ENCODE results near the gene CD1C. TPM values are rescaled to one million over a fixed set of nuclear protein-coding genes. Genes with fewer than 3 reads are reported as not detected.
"Not testable (repeated sequence)": the region's sequence is repeated elsewhere in the genome, so short reads cannot be mapped to it uniquely, and the experiment has no call there.

Gene CD1C
- total RNA-seq, 2 donors from 2014 or later = 0.23 to 0.46 TPM

GRCh38 chr1:158295791-158296190 is 6.1 kb downstream of the CD1C start:
- Mint-ChIP-seq H3K36me3 (peaks cover 5 to 8% of the 10 kb centered on the region in 2 donors), H3K27ac (no peak overlapping the region), H3K9me3 (peaks cover 5 to 15% of the 10 kb centered on the region in 2 donors)
- no peak for ATAC-seq
- DNase-seq (ENCODE audit: low spot score in 2 of 2) = no peak

DNA sequence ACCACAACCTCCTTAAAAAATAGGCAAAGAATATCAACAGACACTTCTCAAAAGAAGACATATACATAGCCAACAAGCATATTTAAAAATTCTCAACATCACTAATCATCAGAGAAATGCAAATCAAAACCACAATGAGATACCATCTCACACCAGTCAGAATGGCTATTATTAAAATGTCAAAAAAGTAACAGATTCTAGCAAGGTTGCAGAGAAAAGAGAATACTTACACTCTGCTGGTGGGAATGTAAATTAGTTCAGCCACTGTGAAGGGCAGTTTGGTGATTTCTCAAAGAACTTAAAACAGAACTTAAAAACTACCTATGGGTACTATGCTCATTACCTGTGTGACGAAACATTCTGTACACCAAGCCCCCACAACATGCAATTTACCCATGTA is 20.9 kb downstream of the CD1C start:
- H3K27ac Mint-ChIP-seq = no peak overlapping the region
- H3K9me3 Mint-ChIP-seq = peaks cover 16 to 18% of the 10 kb centered on the region in 2 donors
- H3K36me3 Mint-ChIP-seq = peaks cover 0 to 5% of the 10 kb centered on the region in 2 donors
- DNase-seq (ENCODE audit: low spot score in 2 of 2) = no peak
- no peak for ATAC-seq

DNA sequence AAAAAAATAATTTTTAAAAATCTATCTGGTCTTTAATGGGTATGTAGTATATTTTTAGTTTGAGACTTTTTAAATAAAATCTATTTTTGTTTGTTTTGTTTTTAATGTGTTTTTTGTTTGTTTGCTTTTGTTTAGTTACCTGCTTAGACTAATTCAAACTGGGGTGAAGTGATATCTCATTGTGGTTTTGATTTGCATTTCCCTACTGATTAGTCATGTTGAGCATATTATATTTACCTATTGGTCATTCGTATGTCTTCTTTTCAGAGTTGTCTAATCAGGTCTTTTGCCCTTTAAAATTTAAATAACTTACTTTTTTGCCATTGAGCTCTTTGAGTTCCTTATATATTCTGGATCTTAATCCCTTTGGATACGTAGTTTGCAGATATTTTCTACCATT is 21.3 kb downstream of the CD1C start:
- DNase-seq (ENCODE audit: low spot score in 2 of 2) (no peak), ATAC-seq (no peak)
- H3K27ac Mint-ChIP-seq = no peak overlapping the region
- peaks cover 0 to 5% of the 10 kb centered on the region in 2 donors for H3K36me3 Mint-ChIP-seq
- H3K9me3 Mint-ChIP-seq = peaks cover 16 to 17% of the 10 kb centered on the region in 2 donors

DNA sequence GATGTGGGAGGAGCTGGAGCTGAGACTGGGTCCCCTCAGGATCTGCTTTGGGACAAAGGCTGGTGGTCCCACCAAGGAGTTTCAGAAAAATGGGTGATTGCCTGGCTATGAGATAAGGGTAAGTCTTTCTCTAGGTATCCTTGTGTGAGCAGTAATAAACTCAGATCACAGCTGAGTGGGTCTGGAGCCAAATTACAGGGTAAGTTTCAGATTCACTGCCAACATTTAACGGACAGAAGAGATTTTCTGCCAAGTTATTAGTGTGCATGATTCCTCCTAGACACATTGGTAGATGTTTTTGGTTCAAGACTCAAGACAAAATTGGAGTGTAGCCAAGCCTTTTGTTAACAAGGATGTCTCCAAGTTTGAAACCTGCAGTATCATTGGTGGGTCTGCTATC is 34.1 kb downstream of the CD1C start:
- Mint-ChIP-seq H3K27ac (no peak overlapping the region), H3K36me3 (peaks cover 0 to 10% of the 10 kb centered on the region in 2 donors), H3K9me3 (peaks cover 6 to 14% of the 10 kb centered on the region in 2 donors)
- DNase-seq (ENCODE audit: low spot score in 2 of 2) = no peak
- ATAC-seq = no peak

DNA sequence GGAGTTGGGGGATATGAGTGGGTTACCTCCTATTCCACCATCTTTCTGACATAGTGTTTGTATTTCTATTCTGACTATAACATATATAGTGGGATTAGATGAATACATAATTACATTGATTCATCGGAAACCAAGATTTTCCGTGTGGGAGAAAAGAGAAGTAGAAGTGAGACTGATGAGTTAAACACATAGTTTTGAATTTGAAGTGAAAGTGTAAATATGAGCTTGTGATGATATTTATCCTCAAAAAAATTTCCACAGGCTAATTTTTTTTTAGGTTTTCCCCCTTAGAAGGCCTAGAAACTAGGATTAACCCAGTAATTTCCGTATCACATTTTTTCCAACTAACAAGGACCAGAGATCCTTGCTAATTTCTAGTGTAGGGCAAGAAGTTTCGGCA is 34.7 kb downstream of the CD1C start:
- H3K36me3 Mint-ChIP-seq = peaks cover 0 to 10% of the 10 kb centered on the region in 2 donors

GRCh38 chr1:158327481-158327880 is 37.8 kb downstream of the CD1C start:
- Mint-ChIP-seq H3K36me3 (peaks cover 0 to 10% of the 10 kb centered on the region in 2 donors), H3K27ac (no peak overlapping the region), H3K9me3 (peaks cover 6 to 10% of the 10 kb centered on the region in 2 donors)
- ATAC-seq = no peak
- no peak for DNase-seq (ENCODE audit: low spot score in 2 of 2)

More for the DNA sequence above, 34.7 kb downstream of the CD1C start:
- ATAC-seq (no peak), DNase-seq (ENCODE audit: low spot score in 2 of 2) (no peak)
- no peak overlapping the region for H3K27ac Mint-ChIP-seq
- peaks cover 6 to 11% of the 10 kb centered on the region in 2 donors for H3K9me3 Mint-ChIP-seq

GRCh38 chr1:158328426-158328825 is 38.7 kb downstream of the CD1C start:
- Mint-ChIP-seq H3K36me3 (peaks cover 0 to 2% of the 10 kb centered on the region in 2 donors), H3K27ac (no peak overlapping the region), H3K9me3 (peaks cover 0 to 1% of the 10 kb centered on the region in 2 donors)
- ATAC-seq = no peak
- DNase-seq (ENCODE audit: low spot score in 2 of 2) = no peak

DNA sequence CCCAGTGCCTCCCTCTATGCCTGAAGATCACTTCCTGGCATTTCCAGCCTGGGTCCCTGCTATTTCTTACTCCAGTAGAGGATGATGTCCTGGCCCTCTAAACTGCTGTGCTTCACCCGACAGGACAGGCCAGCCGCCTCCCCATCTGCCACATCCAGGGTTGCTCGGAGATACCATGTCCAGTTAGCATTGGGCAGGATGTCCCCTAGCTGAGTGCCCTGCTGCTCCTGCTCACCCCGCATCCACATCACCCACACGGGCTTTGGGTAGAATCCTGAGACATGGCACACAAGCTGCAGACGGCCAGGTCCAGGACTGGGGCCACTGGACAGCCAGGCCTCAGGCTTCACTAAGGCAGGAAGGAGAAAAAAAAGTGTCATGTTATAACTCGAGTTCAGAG is 39.6 kb downstream of the CD1C start:
- ATAC-seq = no peak
- H3K27ac Mint-ChIP-seq = no peak overlapping the region
- no peaks in the 10 kb centered on the region for H3K36me3 Mint-ChIP-seq
- no peaks in the 10 kb centered on the region for H3K9me3 Mint-ChIP-seq
- no peak for DNase-seq (ENCODE audit: low spot score in 2 of 2)

DNA sequence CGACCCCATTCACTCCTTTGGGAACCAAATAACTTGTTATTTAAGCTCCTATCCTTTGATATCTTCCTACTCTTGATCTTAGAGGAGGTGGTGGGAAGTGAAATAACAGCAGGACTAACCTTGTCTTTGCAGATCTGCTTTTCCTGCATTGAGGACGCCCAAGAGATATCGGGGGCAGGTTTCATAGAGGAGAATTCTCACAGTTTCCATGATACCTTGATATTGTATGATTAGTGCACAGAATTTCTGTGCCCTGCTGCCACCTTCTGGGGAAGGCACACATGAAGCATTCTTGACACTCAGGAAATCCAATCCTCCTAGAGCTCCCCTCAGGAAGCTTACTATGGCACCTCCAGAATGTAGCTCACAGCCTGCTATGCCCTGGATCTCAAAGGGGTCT is 40.0 kb downstream of the CD1C start:
- DNase-seq (ENCODE audit: low spot score in 2 of 2) (no peak), ATAC-seq (no peak)
- no peaks in the 10 kb centered on the region for H3K9me3 Mint-ChIP-seq
- H3K36me3 Mint-ChIP-seq = no peaks in the 10 kb centered on the region
- H3K27ac Mint-ChIP-seq = no peak overlapping the region

- H3K27ac Mint-ChIP-seq = no peak overlapping the region
- H3K9me3 Mint-ChIP-seq = no peaks in the 10 kb centered on the region
- DNase-seq (ENCODE audit: low spot score in 2 of 2) = no peak
- H3K36me3 Mint-ChIP-seq = no peaks in the 10 kb centered on the region
- no peak for ATAC-seq
Measured at GRCh38 chr1:158330391-158331105, 40.8 kb downstream of the CD1C start.

DNA sequence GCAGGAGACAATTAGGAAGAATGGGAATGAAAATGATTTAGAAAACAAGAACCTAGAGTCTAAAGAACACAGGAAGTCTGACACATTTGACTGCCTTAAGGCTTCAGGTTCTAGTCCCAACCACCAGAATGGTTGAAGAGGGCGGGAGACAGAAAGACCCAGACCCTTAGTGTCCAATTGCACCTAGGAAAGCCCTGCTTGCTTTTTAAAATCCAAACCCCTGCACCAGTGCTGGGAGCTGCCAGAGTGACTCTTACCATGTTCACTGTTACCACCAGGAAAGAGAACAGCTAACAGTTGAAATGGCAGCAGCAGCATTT is 41.3 kb downstream of the CD1C start:
- ATAC-seq (no peak), DNase-seq (ENCODE audit: low spot score in 2 of 2) (no peak)
- H3K36me3 Mint-ChIP-seq = no peaks in the 10 kb centered on the region
- no peaks in the 10 kb centered on the region for H3K9me3 Mint-ChIP-seq
- H3K27ac Mint-ChIP-seq = no peak overlapping the region

DNA sequence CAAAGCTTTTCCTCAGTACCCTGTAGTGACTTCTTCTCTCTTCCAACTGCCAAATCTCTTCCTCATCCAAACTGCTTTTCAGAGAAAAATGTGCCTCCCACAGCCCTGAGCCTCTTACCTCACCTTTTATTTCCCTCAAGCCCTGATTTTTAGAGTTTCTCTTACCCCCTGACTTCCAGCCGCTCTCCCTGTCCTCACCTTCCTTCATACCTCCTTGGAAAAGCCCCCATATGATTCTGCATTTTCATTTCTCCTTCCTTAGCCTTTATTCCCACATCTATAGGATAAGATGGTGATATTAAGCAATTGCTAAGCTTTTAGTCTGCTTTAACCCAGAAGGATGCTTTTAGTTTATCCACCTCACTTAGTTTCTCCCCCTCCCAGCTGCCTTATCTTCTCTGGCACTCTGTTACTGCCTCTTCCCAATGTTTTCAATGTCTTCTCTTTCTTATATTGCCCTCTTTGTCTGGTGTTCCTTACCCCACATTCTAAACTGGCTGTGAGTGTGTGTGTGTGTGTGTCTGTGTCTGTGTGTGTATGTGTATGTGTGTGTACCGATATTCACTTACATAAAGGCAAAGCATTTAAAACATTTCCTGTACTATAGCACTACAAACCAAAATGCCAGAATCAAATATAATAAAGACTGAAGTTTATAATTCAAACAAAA is 41.9 kb downstream of the CD1C start, which contains the start of gene CD1B:
Gene CD1B (minus strand): TSS at position 51 of the 670 bp plus-strand sequence. CDS start 108 bp downstream, outside the sequence.
- DNase-seq (ENCODE audit: low spot score in 2 of 2) (no peak), ATAC-seq (no peak)
- Mint-ChIP-seq H3K27ac (no peak within 1 kb of the TSS), H3K9me3 (no peaks in the 10 kb centered on the region), H3K36me3 (no peaks in the 10 kb centered on the region)

DNA sequence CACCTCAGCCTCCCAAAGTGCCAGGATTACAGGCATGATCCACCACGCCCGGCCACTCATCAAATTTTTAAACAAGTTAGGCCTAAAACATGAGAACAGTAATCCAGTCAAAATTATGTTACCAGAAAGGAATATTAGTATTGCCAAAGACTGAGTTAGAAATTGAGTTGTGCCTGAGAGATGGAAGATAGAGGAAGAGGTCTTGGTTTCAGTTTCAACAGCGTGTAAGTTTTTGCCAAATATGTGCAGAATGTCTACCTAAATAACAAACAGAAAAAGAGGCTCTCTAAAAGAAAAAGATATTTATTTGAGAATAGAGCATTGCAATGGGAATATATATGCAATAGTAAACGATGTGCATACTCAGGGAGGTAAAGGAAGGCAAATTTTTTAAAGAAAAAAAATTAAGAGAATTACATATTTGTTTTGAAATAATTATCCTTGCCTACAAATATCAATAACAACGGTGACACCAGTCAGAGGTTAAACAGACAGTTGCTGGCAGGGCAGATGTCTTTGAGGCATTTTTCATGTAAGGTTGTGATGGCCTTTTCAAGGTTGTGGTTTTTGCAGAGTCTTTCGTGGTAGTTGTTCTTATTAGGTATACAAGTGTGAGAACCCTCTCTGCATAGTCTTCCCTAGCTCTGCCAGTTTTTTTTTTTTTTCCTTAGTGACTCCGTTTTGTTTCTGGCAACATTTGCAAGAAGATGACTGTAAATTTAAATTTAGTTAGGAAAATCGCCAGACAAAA is 43.9 kb downstream of the CD1C start:
- no peak for ATAC-seq

GRCh38 chr1:158334526-158335212 is 44.9 kb downstream of the CD1C start:
- ATAC-seq = no peak
- Mint-ChIP-seq H3K9me3 (peaks cover 5 to 8% of the 10 kb centered on the region in 2 donors), H3K27ac (no peak overlapping the region), H3K36me3 (peaks cover 0 to 4% of the 10 kb centered on the region in 2 donors)
- no peak for DNase-seq (ENCODE audit: low spot score in 2 of 2)

More for the DNA sequence above, 43.9 kb downstream of the CD1C start:
- H3K27ac Mint-ChIP-seq = no peak overlapping the region
- peaks cover 0 to under 1% of the 10 kb centered on the region in 2 donors for H3K36me3 Mint-ChIP-seq
- no peak for DNase-seq (ENCODE audit: low spot score in 2 of 2)
- H3K9me3 Mint-ChIP-seq = peaks cover 0 to 5% of the 10 kb centered on the region in 2 donors

- H3K9me3 Mint-ChIP-seq = peaks cover 5 to 8% of the 10 kb centered on the region in 2 donors
- no peak for DNase-seq (ENCODE audit: low spot score in 2 of 2)
- no peak overlapping the region for H3K27ac Mint-ChIP-seq
- ATAC-seq = no peak
- H3K36me3 Mint-ChIP-seq = peaks cover 0 to 4% of the 10 kb centered on the region in 2 donors
Measured at GRCh38 chr1:158335213-158335532, 45.5 kb downstream of the CD1C start.

GRCh38 chr1:158336413-158336812 is 46.7 kb downstream of the CD1C start:
- peaks cover 5 to 12% of the 10 kb centered on the region in 2 donors for H3K9me3 Mint-ChIP-seq
- not testable (repeated sequence) for ATAC-seq; H3K27ac Mint-ChIP-seq; H3K36me3 Mint-ChIP-seq; DNase-seq (ENCODE audit: low spot score in 2 of 2)
